ENCODE data around the gene OR10A6.

The OR10A6 gene

DNA sequence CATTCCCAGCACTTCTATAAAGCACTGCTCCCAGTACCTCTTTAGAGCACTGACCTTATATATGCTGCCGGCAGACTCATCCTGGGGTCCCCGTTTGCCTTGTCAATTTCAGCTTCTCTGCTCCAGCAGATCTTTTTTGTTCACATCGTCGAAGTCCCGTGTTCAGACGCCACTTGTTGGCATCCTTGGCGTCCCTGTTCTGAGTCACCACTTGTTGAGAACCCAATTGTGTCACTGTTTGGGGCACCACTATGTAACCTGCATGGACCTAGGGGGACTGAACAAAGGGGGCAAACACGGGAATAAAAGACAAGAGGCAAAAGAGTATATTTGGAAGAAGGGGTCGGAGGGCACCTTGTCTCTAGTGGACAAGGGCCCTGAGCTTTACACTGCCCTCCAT, 25.5 kb downstream of the OR10A6 start:
- DNase-seq (ENCODE audit: extremely low read depth, insufficient read length) = no peak
- Histone ChIP-seq H3K36me3 (ENCODE audit: control insufficient read depth, insufficient read depth, low read length) (no peaks in the 10 kb centered on the region), H3K27me3 (replicated peaks; ENCODE audit: control insufficient read depth, insufficient read depth, low read length) (no peaks in the 10 kb centered on the region; the same call in 1 of the 2 replicates), H3K4me3 (replicated peaks; ENCODE audit: low read depth, low read length) (no peak overlapping the region)
- TF ChIP-seq, protein P1, sequence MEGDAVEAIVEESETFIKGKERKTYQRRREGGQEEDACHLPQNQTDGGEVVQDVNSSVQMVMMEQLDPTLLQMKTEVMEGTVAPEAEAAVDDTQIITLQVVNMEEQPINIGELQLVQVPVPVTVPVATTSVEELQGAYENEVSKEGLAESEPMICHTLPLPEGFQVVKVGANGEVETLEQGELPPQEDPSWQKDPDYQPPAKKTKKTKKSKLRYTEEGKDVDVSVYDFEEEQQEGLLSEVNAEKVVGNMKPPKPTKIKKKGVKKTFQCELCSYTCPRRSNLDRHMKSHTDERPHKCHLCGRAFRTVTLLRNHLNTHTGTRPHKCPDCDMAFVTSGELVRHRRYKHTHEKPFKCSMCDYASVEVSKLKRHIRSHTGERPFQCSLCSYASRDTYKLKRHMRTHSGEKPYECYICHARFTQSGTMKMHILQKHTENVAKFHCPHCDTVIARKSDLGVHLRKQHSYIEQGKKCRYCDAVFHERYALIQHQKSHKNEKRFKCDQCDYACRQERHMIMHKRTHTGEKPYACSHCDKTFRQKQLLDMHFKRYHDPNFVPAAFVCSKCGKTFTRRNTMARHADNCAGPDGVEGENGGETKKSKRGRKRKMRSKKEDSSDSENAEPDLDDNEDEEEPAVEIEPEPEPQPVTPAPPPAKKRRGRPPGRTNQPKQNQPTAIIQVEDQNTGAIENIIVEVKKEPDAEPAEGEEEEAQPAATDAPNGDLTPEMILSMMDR (IDR thresholded peaks at IDR 0.05; ENCODE audit: insufficient read depth, low read length, poor library complexity, severe bottlenecking) = no peak

DNA sequence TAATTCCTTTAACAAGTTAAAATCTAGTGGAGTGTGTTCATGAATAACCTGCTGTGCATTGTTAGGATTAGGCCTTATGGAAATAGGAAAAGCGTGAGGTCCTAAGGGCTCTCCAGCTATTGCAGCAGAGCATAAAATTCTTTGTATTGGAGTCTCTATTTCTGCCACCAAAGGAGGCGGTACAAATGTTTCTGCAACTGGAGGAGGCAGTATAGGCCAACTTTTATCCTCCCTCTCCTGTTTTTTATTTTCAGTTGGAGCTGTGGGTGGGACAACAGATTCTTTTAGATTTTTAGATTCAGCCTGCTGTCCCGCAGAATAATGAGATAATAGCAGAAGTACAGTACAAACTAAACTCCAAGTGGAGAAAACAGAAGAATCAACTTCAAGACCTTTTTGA, 26.2 kb downstream of the OR10A6 start:
- Histone ChIP-seq H3K27me3 (replicated peaks; ENCODE audit: control insufficient read depth, insufficient read depth, low read length) (no peaks in the 10 kb centered on the region), H3K36me3 (ENCODE audit: control insufficient read depth, insufficient read depth, low read length) (no peaks in the 10 kb centered on the region), H3K4me3 (replicated peaks; ENCODE audit: low read depth, low read length) (no peak overlapping the region)
- no peak for DNase-seq (ENCODE audit: extremely low read depth, insufficient read length)
- TF ChIP-seq, protein P1 (IDR thresholded peaks at IDR 0.05; ENCODE audit: insufficient read depth, low read length, poor library complexity, severe bottlenecking) = no peak

DNA sequence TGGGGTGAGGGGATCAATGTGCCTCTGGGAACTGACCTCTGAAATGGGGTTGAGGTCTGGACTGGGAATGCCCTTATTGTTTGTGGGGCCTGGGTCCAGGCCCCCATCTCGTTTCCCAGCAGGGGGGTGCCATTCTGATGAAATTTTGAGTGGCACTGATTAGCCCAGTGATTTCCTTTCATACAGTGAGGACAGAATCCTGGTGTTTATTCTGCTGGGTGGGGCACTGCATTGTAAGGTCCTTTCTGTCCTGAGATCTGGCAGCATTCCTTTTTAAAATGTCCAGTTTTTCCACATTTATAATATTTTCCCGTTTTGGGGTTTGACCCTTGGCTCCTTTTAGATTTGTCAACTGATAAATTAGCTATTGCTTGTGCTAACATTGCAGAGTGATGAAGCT, 27.1 kb downstream of the OR10A6 start:
- Histone ChIP-seq H3K36me3 (ENCODE audit: control insufficient read depth, insufficient read depth, low read length) (no peaks in the 10 kb centered on the region), H3K4me3 (replicated peaks; ENCODE audit: low read depth, low read length) (no peak overlapping the region), H3K27me3 (replicated peaks; ENCODE audit: control insufficient read depth, insufficient read depth, low read length) (no peaks in the 10 kb centered on the region)
- no peak for DNase-seq (ENCODE audit: extremely low read depth, insufficient read length)
- TF ChIP-seq, protein P1 (IDR thresholded peaks at IDR 0.05; ENCODE audit: insufficient read depth, low read length, poor library complexity, severe bottlenecking) = no peak

DNA sequence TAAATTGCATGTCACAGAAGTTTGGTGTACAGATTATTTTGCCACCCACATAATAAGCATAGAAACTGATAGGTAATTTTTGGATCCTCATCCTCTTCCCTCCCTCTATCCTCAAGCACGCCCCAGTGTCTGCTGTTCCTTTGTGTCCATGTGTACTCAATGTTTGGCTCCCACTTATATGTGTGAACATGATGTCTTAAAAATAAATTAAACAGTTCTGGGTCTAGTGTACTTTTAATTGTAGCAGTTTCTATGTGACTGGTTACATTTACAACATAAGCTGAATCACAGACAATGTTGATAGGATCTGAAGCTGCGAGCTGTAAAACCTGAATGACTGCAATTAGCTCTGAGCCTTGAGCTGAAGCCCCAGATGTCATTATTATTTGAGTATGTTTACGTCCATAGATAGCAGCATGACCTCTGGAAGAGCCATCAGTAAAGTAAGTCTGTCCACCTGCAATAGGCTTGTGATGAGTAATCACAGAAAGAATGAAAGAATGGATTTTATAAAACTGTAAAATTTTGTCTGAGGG, 29.7 kb downstream of the OR10A6 start:
- H3K4me3 ChIP-seq (replicated peaks; ENCODE audit: low read depth, low read length) = no peak overlapping the region
- no peaks in the 10 kb centered on the region for H3K36me3 ChIP-seq (ENCODE audit: control insufficient read depth, insufficient read depth, low read length)
- no peaks in the 10 kb centered on the region for H3K27me3 ChIP-seq (replicated peaks; ENCODE audit: control insufficient read depth, insufficient read depth, low read length)
- TF ChIP-seq, protein P1 (IDR thresholded peaks at IDR 0.05; ENCODE audit: insufficient read depth, low read length, poor library complexity, severe bottlenecking) = no peak
- DNase-seq (ENCODE audit: extremely low read depth, insufficient read length) = no peak

DNA sequence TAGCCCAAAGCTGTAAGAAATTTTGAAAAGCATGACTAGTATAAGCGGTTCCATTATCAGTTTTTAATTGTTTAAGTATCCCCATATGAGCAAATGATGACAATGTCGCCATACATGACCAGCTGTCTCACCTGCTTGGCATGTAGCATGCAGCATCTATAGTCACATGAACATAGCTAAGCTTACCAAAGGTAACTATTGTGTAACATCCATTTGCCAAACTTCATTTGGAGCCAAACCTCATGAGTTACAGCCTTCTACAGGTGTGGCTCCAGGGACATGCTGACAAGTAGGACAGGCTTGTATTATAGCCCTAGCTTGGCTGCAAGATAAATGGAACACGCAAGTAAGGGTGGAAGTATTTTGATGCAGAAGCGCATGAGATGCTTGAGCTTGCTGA, 30.4 kb downstream of the OR10A6 start:
- no peak for DNase-seq (ENCODE audit: extremely low read depth, insufficient read length)
- Histone ChIP-seq H3K36me3 (ENCODE audit: control insufficient read depth, insufficient read depth, low read length) (no peaks in the 10 kb centered on the region), H3K27me3 (replicated peaks; ENCODE audit: control insufficient read depth, insufficient read depth, low read length) (no peaks in the 10 kb centered on the region), H3K4me3 (replicated peaks; ENCODE audit: low read depth, low read length) (no peak overlapping the region)
- TF ChIP-seq, protein P1 (IDR thresholded peaks at IDR 0.05; ENCODE audit: insufficient read depth, low read length, poor library complexity, severe bottlenecking) = no peak

DNA sequence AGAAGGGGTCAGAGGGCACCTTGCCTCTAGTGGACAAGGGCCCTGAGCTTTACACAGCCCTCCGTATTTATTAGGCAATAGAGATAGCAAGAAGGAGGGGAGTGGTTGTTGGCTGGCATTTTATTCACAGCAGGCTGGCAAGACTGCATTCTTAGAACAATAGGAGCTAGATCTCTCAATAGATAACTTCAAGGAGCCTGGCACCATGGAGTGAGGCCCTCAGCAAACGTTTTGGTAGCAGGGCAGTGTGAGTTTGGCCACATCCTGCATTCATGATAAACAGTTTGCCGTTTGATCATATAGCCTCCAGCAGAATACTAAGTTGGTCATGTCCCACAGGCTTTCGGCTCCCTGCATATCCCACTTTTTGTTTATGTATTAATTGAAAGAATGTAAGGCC, 31.6 kb downstream of the OR10A6 start:
- no peaks in the 10 kb centered on the region for H3K36me3 ChIP-seq (ENCODE audit: control insufficient read depth, insufficient read depth, low read length)
- DNase-seq (ENCODE audit: extremely low read depth, insufficient read length) = no peak
- no peaks in the 10 kb centered on the region for H3K27me3 ChIP-seq (replicated peaks; ENCODE audit: control insufficient read depth, insufficient read depth, low read length)
- TF ChIP-seq, protein P1 (IDR thresholded peaks at IDR 0.05; ENCODE audit: insufficient read depth, low read length, poor library complexity, severe bottlenecking) = no peak
- H3K4me3 ChIP-seq (replicated peaks; ENCODE audit: low read depth, low read length) = no peak overlapping the region
